GM21526 (cell line): ENCODE data around the gene LTBP2.

Experiments used
- ATAC-seq: cut with Tn5 transposase; IDR thresholded peaks from one replicate; pipeline ENCODE4 v1.9.1; 2021; ENCODE audit warnings: moderate library complexity; ENCODE audit not compliant: unreplicated experiment, low FRiP score

The LTBP2 gene

DNA sequence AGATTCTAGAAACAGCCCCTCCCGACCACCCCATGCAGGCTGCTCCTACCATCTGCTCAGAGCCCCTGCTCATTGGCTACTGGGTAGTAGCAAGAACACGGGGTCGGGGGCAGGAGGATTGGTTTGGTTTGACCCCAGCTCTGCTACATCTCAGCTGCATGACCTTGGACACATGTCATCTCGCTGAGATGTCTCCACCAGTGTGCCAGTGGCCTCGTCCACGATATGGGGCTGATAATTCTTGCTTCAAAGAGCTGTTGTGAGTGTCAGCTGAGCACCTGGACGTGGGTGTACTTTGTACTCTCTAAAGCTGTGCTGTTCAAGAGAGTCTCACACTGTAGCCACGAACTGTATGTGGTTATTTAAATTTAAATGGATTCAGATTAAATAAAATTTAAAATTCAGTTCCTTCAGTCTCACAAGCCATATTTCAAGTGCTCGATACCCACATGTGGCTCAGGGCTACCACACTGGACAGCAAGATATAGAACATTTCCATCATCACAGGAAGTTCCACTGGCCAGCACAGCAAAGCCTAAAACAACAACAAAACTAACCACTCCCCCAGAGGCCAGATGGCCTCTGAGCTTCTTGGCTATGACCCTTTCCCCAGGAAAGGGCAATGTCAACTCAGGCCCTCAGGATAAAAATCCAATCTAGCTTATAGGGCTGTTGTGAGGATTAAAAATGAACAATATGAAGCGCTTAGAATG, 18.6 kb downstream of the LTBP2 start:
- no peak for ATAC-seq

DNA sequence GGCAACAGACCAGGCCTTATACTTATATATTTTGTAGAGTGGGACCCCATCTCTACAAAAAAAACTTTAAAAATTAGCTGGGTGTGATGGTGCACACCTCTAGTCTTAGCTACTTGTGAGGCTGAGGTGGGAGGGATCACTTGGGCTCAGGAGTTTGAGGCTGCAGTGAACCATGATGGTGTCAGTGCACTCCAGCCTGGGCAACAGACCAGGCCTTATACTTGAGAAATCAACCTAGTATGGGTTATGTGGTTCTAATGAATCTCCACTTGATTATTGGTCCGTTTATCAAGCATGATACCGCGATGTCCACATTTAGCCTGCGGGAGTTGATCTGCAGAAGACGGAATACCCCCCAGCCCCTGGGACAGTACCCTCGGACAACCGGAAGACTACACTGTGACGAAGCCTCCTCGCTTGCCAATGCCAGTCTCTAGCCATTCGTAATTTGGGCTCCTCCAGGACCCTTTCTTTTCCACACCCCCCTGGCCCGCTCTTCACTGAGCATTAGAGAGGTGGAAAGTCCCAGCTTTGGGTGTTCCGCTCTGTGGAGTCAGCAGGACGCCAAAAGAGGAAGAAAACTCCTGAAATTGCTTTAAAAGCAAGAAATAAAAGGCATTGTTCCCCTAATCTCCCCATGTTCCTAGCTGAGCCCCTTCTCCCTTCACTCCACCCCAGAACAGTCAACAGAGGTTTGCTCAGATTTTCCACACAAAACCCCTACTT, 19.4 kb downstream of the LTBP2 start:
- ATAC-seq, result no peak

DNA sequence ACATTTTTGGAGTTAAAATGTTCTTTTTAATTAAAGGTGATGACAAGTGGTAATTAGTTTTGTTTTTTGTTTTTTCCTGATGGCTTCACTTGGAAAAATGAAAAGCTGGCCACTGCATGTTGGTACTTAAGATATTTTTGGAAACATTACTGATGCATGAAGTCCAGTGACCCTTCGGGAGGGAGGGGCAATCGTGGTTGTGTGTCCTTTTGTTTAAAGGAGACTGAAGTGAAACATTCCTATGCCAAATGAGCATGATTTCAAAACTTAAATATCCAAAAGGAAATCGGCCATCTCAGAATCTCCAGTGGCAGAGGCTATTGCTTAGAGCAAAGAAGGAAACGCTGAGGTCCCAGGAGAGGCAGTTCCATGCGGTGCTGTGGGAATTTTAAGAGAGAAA, 20.1 kb downstream of the LTBP2 start:
- no peak for ATAC-seq

DNA sequence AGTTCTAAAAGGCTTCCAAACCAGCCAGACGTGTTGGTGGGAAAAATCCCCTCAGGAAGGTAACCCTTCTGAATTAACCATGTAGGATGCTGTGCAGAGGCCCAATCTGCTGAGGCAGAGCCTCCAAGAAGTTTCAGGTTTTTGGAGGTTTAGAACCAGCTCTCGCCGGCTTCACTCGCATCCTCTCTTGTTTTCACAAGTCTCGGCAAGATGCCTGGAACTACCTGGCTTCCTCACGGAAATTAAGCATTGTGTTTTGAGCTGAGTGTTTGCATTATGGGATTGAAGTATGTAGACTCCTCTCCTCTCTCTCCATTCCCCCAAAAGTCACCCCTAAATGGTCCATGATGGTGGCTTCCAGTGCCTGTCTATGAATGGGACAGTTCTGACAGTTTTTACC, 20.6 kb downstream of the LTBP2 start:
- no peak for ATAC-seq

DNA sequence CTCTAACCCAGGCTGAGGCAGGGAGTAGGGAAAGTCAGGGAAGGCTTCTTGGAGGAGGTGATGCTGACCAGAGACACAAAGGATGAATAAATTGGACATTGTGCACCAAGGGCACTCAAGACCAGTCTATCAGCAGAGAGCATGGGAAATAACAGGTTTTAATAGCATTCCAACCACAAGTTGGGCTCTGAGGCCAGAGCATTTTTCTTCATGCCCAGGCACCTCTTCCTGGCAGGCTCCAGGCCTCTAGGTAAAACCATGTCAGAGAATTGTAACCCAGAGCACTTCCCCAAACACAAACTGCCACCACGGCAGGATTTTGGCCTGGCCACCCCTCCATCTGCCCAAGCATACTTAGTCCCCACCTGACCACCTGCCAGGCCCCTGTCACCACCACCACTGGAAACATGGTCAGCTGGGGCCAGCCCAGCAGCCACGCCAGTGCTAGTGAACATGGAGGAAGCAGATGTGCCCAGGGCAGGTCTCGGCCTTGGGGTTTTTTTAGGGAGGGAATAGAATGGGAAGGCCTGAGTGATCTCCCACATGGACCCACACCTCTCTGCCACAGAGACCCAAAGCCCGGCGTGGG, 22.7 kb downstream of the LTBP2 start:
- ATAC-seq, result no peak

DNA sequence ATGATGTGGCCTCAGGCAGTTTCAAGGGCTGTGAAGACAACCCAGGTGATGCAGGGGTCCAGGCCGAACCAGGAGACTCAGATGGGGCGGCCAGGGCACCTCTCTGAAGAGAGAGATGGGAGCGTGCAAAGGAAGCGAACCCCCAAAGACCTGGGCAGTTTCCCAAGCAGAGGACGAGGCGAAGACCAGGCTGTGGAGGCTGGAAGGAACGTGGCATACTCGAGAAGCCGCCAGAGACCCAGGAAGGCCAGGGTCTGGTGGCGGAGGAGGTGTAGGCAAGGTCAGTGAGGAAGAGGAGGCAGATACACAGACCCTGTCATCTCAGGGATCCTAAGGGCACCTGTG, 24.7 kb downstream of the LTBP2 start:
- no peak for ATAC-seq

DNA sequence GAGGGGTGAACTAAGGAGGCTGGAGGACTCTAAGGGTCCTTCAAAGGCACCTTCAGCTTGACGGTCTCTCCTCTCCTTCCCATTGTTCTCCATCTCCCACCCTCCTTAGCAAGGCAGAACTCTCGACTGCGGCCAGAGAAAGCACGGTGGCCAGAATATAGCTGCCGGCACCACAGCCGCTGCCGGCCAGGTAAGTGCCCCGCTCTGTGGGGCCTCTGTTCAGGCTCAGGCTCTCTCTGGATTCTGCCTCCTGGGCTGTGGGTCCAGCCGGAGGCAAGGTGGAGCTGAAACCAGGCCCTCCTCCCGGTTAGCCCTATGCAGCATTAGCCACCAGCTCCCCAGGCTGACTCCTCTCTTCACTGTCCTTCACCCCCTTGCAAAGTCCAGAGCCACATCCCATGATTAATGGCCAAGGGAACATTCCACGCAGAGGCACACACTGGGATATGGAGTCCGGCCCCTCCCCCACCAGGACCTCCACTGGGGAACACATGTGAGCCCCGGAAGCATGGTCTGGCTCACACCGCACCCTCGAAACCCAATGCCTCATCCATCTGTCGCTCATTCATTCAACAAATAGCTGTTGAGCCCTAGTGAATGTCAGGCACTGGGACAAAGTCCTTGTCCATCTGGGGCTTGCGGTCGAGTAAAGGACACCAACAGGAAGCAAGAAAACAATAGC, 25.2 kb downstream of the LTBP2 start:
- ATAC-seq, result no peak

DNA sequence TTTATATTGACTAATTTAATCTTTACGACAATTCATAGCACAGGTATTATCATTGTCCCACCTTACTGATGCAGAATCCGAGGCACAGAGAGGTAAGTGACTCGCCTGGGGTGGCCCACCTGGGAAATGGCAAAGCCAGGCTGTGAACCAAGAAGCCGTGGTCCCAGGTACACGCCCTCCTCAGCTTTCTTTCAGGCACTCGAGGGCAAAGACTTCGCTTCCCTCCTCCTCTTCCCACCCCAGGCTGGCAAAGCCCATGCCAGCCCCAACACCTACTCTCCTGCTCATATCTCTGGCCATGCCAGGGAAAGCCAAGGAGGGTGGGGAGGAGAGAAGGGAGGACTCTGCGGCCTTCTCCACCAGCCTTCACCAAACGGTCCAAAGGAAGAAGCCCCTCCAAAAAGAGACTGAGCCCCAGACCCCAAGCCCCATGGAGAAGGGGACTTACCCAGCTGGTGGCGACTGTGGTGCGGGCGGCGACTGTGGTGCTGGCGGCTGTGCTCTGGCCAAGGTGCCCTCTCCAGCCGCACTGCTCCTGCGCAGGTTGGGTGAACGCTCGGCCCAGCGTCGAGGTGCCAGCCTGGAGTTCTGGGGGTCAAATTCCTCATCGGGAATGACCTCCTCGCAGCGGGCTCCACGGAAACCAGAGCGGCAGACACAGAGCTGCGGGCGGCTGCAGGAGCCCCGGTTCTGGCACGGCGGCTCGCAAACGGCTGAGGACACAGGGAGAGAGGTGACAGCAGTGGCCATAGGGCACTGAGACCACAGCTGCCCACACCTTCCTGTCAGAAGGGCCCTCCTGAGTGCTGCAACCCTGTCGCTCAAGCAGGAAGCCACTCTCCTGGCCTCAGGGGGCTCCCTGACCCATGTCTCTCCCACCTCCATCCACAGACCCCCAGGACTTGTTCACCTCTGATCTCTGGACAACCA, 26.4 kb downstream of the LTBP2 start:
- no peak for ATAC-seq

DNA sequence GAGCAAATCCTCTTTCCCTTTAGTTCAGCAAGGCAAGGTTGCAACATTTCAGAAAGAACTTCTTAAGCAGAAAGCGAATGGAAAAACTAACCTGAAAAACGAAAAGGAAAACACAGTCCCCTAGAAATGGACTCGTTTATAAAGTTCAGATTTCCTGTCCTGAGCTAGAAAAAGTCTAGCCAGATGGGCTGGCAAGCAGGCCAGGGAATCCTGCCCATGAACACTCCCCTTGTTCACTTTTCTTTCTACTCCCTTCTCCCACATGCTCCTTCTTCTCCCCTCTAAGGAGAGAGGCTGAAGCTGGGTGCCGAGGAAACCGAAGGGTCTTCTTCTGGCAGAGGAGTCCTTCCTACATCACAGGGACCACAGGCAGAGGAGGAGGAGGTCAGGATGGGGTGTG, 27.1 kb downstream of the LTBP2 start:
- ATAC-seq, result no peak

DNA sequence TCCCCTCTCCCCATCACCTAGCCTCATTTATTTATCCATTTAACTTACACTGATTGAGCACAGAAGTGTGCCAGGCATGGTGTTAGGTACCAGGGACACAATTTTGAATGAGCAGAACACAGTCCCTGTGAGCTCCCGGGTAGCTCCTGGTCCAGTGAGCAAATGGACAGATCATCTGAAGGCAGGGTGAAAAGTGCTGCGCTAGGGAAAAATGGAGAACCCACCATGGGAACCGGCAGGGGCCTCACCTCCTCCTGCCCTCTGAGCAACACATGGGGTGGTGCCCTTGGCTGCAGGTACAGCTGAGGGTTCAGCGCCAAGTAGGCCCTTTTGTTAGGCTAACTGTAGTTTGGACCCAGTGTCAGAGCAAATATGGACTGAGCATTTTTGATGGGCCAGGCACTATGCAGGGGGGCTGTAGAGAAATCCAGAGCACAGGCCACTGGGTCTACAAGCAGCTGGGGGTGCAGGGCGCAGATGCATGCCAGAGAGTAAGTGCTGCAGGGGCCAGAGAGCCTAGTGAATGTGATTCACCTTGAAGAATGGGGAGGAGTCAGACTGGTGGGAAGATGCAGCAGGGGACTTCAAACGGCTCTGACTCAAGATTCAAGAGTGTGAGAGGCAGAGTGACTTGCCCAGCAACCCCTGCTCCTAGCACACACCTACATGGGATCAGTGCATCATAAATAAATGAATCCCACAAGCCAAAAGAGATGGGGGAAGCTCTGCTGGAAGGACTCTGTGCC, 28.2 kb downstream of the LTBP2 start:
- ATAC-seq, result no peak

DNA sequence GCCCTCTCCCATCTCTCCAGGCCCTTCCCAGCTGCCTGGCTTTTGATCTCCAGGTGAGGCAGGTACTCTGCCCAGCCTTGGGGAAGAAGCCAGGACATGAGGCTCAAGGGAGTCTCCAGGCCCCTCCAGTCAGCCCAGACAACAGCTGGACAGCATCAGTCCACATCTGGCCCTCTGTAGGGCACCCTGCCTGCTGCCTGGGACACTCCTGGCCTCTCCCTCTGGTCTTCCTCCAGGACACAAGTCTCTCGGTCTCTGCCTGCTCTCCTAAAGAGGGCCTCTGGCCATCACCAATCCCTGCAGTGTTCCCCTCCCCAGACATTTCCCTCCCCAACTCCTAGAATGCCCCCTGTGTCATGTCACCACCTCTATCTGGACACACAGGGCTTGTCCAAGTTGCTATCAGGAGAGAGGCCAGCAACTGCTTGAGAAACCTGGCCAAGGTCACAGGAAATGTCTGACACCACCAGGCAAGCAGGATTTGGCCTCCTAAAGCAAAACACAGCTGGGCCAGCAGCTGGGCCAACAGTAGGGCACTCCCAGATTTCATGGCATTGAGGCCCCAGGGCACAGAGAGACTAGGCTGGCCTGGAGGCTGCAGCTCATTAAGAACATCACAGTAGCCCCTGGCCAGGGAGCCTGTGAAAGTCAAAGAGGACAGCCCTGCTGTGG, 29.0 kb downstream of the LTBP2 start:
- ATAC-seq, result no peak

DNA sequence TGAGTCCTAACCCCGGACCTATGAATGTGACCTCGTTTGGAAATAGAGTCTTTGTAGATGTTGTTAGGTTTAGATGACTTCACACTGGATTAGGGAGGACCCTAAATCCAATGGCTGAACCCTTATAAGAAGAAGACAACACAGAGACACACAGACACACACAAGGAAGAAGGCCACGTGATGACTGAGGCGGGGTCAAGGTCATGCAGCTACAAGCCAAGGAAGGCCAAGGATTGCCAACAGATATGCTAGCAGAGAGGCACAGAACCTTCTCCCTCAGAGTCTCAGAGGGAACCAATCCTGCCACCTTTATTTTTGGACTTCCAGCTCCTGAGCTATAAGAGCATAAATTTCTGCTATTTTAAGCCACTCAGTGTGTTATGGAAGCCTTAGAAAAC, 31.8 kb downstream of the LTBP2 start:
- ATAC-seq, result no peak

DNA sequence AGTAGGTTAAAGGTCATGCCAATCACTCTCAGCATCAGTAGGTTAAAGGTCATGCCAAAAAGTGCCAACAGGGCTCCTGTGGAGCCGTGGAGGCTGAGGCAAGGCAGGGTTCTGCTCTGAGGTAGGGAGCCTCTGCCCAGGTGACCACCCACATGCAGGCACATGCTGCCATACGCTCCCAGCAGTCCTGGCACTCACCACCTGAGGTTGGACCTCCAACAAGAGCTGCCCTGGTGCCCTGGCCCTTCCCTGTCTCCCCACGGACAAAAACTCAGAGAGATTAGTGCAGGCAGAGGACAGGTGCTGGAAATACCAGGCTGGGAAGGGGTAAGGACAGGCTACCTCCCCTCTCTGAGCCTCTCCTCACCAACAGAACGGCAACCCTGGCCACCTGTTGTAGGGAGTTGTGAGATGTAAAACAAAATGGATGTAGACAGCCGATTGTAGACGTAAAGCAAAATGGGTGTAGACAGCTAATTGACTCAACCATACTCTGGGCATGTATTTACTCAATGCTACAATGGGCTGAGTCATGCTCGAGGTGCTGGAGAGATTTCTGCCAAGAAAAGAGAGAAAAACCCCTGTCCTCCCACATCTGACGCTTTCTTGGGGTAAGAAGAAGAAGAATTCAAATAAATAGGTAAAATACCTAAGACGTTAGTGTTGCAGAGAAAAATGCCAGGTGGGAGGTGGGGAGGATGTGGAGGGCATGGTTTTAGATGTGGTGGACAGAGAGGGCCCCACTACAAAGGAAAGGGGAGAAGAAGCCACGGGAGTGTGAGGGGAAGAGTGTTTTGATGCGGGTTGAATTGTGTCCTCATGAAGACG, 32.4 kb downstream of the LTBP2 start:
- ATAC-seq, result no peak

DNA sequence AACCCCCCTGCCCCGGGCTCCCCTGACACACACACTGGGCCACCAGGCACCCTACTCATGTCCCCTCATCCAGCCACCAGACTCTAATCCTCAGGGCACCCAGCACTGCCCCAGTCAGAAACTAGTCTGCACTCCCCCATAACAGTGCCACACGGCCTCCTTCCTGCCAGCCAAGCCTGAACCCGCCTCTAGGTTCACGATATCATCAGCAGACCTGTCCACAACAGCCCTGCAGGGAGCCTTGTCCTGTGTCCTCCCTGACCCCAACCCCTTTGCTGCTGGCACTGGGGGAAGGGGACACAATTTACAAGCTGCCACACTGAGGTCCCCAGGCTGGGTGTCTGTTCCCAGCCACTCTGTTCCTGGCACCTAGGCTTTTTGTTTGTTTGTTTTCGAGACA, 33.6 kb downstream of the LTBP2 start:
- ATAC-seq, result no peak

DNA sequence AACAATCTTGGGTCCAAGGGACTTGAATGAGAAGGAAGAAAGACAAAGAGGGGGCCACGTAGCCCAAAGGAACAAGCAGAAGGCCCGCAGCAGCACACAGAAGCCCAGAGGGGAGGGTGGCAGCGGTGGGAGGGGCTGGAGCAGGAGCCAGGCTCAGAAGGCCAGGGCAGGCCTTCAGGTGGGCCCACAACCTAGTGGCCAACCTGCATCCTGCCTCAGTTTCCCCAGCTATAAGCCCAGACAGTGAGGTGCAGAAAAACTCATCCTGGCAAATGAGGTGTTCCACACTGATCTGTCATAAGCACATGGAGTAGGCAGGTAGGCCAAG, 34.1 kb downstream of the LTBP2 start:
- no peak for ATAC-seq

DNA sequence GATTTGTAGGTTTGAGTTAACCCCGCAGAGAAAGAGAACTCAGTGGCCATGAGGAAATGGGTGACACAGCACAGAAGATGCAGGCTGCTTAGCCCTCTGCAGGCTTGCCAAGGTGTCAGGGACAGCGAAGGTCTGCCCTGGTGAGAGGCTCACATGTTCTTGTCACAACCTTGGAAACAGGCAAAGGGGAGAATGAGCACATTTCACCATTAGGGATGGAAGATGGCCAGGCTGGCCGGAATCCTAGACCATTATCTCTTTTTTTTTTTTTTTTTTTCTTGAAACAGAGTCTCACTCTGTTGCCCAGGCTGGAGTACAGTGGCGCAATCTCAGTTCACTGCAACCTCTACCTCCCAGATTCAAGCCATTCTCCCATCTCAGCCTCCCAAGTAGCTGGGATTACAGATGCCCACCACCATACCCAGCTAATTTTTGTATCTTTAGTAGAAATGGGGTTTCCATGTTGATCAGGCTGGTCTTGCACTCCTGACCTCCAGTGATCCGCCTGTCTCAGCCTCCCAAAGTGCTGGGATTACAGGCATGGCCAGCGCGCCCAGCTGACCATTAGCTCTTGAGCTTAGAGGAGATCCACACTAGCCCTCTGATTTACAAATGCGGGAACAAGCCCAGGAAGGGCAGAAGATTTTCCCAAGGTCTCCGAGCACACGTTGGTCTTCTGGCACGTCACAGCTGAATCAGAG, 34.6 kb downstream of the LTBP2 start:
- ATAC-seq, result no peak

DNA sequence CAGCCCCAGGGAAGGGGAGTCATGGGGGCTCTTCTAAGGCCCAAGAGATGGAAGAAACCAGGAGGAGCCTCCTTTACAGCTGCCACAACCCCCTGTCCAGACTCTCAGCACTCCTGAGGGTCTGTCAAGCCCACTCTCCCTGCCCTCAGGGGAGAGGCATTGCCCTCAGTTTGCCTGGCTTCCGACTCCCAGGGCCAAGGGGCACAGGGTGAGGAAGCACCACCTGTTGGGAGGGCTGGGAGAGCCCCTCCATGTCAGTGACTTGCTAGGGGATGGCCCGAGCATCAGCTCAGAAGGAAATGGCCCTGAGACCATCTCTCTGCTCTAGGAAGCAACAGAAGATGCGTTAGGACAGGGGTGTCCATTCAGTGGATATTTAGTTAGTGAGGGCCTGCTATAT, 36.1 kb downstream of the LTBP2 start:
- no peak for ATAC-seq

DNA sequence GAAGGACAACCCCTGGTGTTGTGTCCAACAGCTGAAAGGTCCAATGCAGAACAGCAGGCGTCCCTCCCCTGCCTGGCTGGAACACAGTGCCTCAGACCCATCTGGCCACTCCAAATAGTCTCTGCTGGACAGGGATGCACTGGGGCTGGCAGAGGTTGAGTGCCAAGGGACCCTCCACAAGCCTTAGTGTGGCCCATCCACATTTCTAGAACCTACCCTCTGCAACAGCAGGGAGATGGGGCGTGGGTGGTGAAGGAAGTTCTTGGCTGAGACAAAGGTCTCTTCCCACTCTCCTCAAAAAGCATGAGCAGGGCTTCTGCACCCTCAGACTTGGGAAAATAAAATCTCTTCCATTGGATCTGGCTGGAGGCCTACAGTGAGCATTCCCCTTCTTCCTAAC, 36.5 kb downstream of the LTBP2 start:
- no peak for ATAC-seq
